ENCODE data around the gene TTR. TPM values are rescaled to one million over a fixed set of nuclear protein-coding genes. Genes with fewer than 3 reads are reported as not detected.

The TTR gene
- total RNA-seq, 2 experiments from 2014 or later = not detected

DNA sequence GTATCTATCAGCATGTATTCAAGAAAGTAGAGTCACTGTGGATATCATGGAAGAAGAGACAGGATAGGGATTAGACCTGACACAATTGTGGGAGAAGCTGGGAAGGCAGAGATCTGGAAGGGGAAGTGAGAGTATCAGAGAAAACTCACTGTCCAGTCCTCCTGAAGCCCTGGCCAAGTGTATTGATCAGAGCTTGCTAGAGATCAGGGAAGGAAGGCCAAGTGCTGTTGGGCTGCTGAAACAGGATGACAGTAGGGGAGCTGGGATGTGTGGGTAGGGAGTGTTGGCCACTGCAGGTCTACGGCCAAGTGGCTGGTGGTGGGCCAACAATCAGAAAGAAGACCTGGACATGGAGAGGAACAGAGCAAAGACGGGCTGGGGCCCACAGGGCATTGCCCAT, 26.3 kb upstream of the TTR start:
- ChIA-PET POLR2A (no interaction called here), CTCF (no interaction called here)
- Histone ChIP-seq H3K36me3 (ENCODE audit: insufficient read depth, low read length) (no peaks in the 10 kb centered on the region), H3K27ac (ENCODE audit: low read depth in 1 of 2, low read length in 2 of 2) (no peak overlapping the region), H3K4me1 (ENCODE audit: insufficient read depth, low read length) (no peaks in the 10 kb centered on the region), H3K27me3 (ENCODE audit: control insufficient read depth in 1 of 2, insufficient read depth in 2 of 2, low read length in 2 of 2) (no peaks in the 10 kb centered on the region), H3K4me3 (ENCODE audit: low read length) (no peak overlapping the region), H3K9me3 (ENCODE audit: control insufficient read depth in 1 of 2, insufficient read depth in 1 of 2, low read length in 2 of 2) (no peaks in the 10 kb centered on the region)
- Mint-ChIP-seq H3K27me3 (no peaks in the 10 kb centered on the region), H3K4me1 (ENCODE audit: low read depth) (no peaks in the 10 kb centered on the region), H3K9me3 (no peaks in the 10 kb centered on the region), H3K27ac (no peak overlapping the region), H3K4me3 (no peak overlapping the region), H3K36me3 (ENCODE audit: low read depth) (no peaks in the 10 kb centered on the region)
- ATAC-seq (ENCODE audit: poor library complexity) (no peak), DNase-seq (no peak)
- TF ChIP-seq, protein P1, sequence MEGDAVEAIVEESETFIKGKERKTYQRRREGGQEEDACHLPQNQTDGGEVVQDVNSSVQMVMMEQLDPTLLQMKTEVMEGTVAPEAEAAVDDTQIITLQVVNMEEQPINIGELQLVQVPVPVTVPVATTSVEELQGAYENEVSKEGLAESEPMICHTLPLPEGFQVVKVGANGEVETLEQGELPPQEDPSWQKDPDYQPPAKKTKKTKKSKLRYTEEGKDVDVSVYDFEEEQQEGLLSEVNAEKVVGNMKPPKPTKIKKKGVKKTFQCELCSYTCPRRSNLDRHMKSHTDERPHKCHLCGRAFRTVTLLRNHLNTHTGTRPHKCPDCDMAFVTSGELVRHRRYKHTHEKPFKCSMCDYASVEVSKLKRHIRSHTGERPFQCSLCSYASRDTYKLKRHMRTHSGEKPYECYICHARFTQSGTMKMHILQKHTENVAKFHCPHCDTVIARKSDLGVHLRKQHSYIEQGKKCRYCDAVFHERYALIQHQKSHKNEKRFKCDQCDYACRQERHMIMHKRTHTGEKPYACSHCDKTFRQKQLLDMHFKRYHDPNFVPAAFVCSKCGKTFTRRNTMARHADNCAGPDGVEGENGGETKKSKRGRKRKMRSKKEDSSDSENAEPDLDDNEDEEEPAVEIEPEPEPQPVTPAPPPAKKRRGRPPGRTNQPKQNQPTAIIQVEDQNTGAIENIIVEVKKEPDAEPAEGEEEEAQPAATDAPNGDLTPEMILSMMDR (IDR thresholded peaks at IDR 0.05) = no peak
- intact Hi-C loops (cut with DNase I, micrococcal nuclease) = no loop called here

DNA sequence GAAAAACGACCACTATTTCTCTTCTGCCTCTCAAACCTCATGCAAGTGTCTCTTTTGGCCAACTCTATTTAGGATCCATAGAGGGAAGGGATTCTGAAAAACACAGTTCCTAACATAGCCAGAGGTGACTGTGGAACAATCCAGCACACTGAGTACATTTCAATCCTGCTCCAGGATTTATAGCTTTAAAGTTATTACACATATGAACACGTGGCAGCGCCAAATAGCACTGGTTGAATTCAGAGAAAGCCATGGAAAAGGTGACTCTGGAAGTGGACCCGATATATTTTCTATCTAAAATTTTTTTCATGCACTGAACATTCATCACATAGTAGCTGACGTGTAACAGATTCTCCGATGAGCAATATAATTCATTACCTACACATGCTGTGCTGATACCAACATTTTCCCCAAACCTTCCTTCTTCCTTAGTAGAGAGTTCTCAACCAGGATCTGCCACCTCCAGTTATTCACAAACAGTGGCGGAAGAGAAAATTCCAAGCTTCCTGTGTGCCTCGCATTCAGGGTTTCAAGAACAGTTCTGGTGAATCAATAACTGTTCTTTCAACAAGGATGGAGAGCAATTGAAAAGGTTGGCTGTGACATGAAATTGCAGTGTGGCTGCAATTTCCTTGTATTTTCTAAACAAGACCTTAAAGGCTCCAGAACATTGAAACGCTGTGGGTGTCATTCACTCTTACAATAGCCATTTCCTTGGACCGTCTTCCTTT, 25.7 kb upstream of the TTR start:
- CTCF ChIA-PET = no interaction called here
- TF ChIP-seq, protein P1 (IDR thresholded peaks at IDR 0.05) = no peak

DNA sequence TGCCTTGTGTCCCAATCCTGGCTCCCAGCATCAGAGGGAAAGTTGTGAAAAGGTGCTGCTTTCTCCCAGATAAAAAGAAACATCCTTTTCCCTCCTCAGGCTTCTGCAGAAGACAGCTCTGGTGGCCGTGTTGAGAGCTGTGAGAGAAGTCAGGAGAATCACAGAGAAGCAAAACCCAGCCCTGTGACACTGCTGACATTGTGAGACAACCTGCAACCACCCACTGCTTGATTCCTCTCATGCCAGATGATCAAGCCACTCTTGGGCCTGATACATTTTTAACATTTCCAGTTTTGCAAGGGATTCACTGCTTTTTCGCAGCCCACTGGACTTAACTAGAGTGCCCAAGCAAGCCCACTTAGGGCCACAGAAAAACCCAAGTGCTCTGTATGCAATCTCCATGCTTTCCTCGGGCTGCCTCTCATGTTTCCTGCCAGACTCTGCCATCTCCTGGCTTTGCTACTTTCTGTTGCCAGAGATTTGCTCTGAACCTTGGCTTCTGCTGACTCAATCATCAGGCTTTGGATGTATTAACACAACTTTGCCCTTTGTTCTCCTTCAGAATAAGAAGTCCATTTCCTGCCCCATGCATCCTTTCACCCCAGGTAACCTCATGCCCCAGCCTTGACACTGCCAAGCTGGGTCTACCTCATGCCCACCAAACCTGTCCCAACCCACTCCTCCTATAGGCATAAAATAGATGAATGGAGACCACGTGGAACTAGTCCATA, 24.9 kb upstream of the TTR start:
- Histone ChIP-seq H3K27me3 (ENCODE audit: control insufficient read depth in 1 of 2, insufficient read depth in 2 of 2, low read length in 2 of 2) (no peaks in the 10 kb centered on the region), H3K36me3 (ENCODE audit: insufficient read depth, low read length) (no peaks in the 10 kb centered on the region), H3K27ac (ENCODE audit: low read depth in 1 of 2, low read length in 2 of 2) (no peak overlapping the region), H3K4me3 (ENCODE audit: low read length) (no peak overlapping the region), H3K9me3 (ENCODE audit: control insufficient read depth in 1 of 2, insufficient read depth in 1 of 2, low read length in 2 of 2) (no peaks in the 10 kb centered on the region), H3K4me1 (ENCODE audit: insufficient read depth, low read length) (no peaks in the 10 kb centered on the region)
- ChIA-PET POLR2A (no interaction called here), CTCF (no interaction called here)
- no peak overlapping the region for H3K4me3 Mint-ChIP-seq
- intact Hi-C loops (cut with DNase I, micrococcal nuclease) = no loop called here
- H3K36me3 Mint-ChIP-seq (ENCODE audit: low read depth) = no peaks in the 10 kb centered on the region
- no peaks in the 10 kb centered on the region for H3K9me3 Mint-ChIP-seq
- no peaks in the 10 kb centered on the region for H3K27me3 Mint-ChIP-seq
- DNase-seq (no peak), ATAC-seq (ENCODE audit: poor library complexity) (no peak)
- TF ChIP-seq, protein P1 (IDR thresholded peaks at IDR 0.05) = no peak
- no peaks in the 10 kb centered on the region for H3K4me1 Mint-ChIP-seq (ENCODE audit: low read depth)
- no peak overlapping the region for H3K27ac Mint-ChIP-seq

More for the DNA sequence above, 25.7 kb upstream of the TTR start:
- no peak for ATAC-seq (ENCODE audit: poor library complexity)
- Histone ChIP-seq H3K9me3 (ENCODE audit: control insufficient read depth in 1 of 2, insufficient read depth in 1 of 2, low read length in 2 of 2) (no peaks in the 10 kb centered on the region), H3K27me3 (ENCODE audit: control insufficient read depth in 1 of 2, insufficient read depth in 2 of 2, low read length in 2 of 2) (no peaks in the 10 kb centered on the region), H3K4me3 (ENCODE audit: low read length) (no peak overlapping the region), H3K36me3 (ENCODE audit: insufficient read depth, low read length) (no peaks in the 10 kb centered on the region), H3K27ac (ENCODE audit: low read depth in 1 of 2, low read length in 2 of 2) (no peak overlapping the region), H3K4me1 (ENCODE audit: insufficient read depth, low read length) (no peaks in the 10 kb centered on the region)
- Mint-ChIP-seq H3K27ac (no peak overlapping the region), H3K36me3 (ENCODE audit: low read depth) (no peaks in the 10 kb centered on the region), H3K9me3 (no peaks in the 10 kb centered on the region), H3K4me3 (no peak overlapping the region), H3K4me1 (ENCODE audit: low read depth) (no peaks in the 10 kb centered on the region), H3K27me3 (no peaks in the 10 kb centered on the region)
- intact Hi-C loops (cut with DNase I, micrococcal nuclease) = no loop called here
- POLR2A ChIA-PET = no interaction called here
- no peak for DNase-seq
